ENCODE measurements around the gene TRIM65. TPM values are rescaled to one million over a fixed set of nuclear protein-coding genes. Genes with fewer than 3 reads are reported as not detected.
A peak's percentile ranks its signal among the peaks of the same experiment; 100 is the strongest.

The TRIM65 gene
- total RNA-seq = 10 to 100 TPM; 16.5 to 26.1 (median 22.3) TPM

GRCh38 chr17:75896415-75897159 lies at the start of gene TRIM65:
TRIM65 (minus strand) TSS chr17:75896951; CDS start chr17:75896937, 14 bp downstream.
- peak within 1 kb of the TSS; percentile 60 to 72 (median 64) for H3K4me3 ChIP-seq
- peaks cover 16 to 28% of the 10 kb centered on the region in 2 donors for H3K4me1 ChIP-seq
- H3K36me3 ChIP-seq = peaks cover 0 to 34% of the 10 kb centered on the region in 2 donors
- peak; percentile 76 to 82 for DNase-seq
- H3K27ac ChIP-seq = peak within 1 kb of the TSS; percentile 80 to 96 (median 92)
- no peaks in the 10 kb centered on the region for H3K9me3 ChIP-seq
- in situ Hi-C loops (cut with MboI; ENCODE audit: low sequenced_read_pairs in 4 of 4) = loop anchor here in 1 of 4 donors (25.0 kb wide), 1 partner anchor 134 kb away; the partner anchor contains the start of gene GALK1
- ATAC-seq = peak; percentile 85 to 86
- H3K27me3 ChIP-seq = no peaks in the 10 kb centered on the region
- TF ChIP-seq CTCF (IDR thresholded peaks at IDR 0.05 in 4 of 5, conservative IDR thresholded peaks at IDR 0.05 in 1 of 5) = peak in 4 of 5 experiments; percentile 19 to 65 (median 50)
- peak; percentile 80 to 81 for TF ChIP-seq POLR2A (IDR thresholded peaks at IDR 0.05)
- intact Hi-C loops (cut with DNase I; ENCODE audit: low total_unique reads) = loop anchor here (1.0 to 5.0 kb wide), 4 partner anchors 19 to 129 kb away; partner anchors contain the start of genes GALK1 and UNK

- peaks cover 0 to 45% of the 10 kb centered on the region in 2 donors for H3K36me3 ChIP-seq
- H3K9me3 ChIP-seq = no peaks in the 10 kb centered on the region
- ATAC-seq (peak in 1 of 2 donors; percentile 67), DNase-seq (no peak)
- no peak overlapping the region for H3K4me3 ChIP-seq
- peaks cover 11 to 32% of the 10 kb centered on the region in 2 donors for H3K4me1 ChIP-seq
- intact Hi-C loops (cut with DNase I; ENCODE audit: low total_unique reads) = no loop called here
- H3K27ac ChIP-seq = peak overlapping the region in 3 of 4 donors; percentile 25 to 76 (median 27)
- TF ChIP-seq POLR2A (IDR thresholded peaks at IDR 0.05) = no peak
- TF ChIP-seq CTCF (IDR thresholded peaks at IDR 0.05 in 4 of 5, conservative IDR thresholded peaks at IDR 0.05 in 1 of 5) = no peak
- no peaks in the 10 kb centered on the region for H3K27me3 ChIP-seq
- in situ Hi-C loops (cut with MboI; ENCODE audit: low sequenced_read_pairs in 4 of 4) = no loop called here
Measured at GRCh38 chr17:75945211-75945610, 48.5 kb upstream of the TRIM65 start.

- Histone ChIP-seq H3K4me1 (peaks cover 11 to 35% of the 10 kb centered on the region in 2 donors), H3K27me3 (no peaks in the 10 kb centered on the region), H3K36me3 (peaks cover 0 to 27% of the 10 kb centered on the region in 2 donors), H3K9me3 (no peaks in the 10 kb centered on the region), H3K4me3 (no peak overlapping the region), H3K27ac (peak overlapping the region in 1 of 4 donors; percentile 76)
- DNase-seq = no peak
- TF ChIP-seq POLR2A (IDR thresholded peaks at IDR 0.05) (no peak), CTCF (IDR thresholded peaks at IDR 0.05 in 4 of 5, conservative IDR thresholded peaks at IDR 0.05 in 1 of 5) (no peak)
- in situ Hi-C loops (cut with MboI; ENCODE audit: low sequenced_read_pairs in 4 of 4) (no loop called here), intact Hi-C loops (cut with DNase I; ENCODE audit: low total_unique reads) (no loop called here)
- no peak for ATAC-seq
Measured at GRCh38 chr17:75943491-75943890, 46.7 kb upstream of the TRIM65 start.

GRCh38 chr17:75942473-75942872 lies 45.7 kb upstream of the TRIM65 start:
- in situ Hi-C loops (cut with MboI; ENCODE audit: low sequenced_read_pairs in 4 of 4) = no loop called here

More at GRCh38 chr17:75942473-75942872, 45.7 kb upstream of the TRIM65 start:
- TF ChIP-seq POLR2A (IDR thresholded peaks at IDR 0.05) (no peak), CTCF (IDR thresholded peaks at IDR 0.05 in 4 of 5, conservative IDR thresholded peaks at IDR 0.05 in 1 of 5) (no peak)
- H3K4me1 ChIP-seq = peaks cover 11 to 35% of the 10 kb centered on the region in 2 donors
- ATAC-seq (no peak), DNase-seq (no peak)
- no peak overlapping the region for H3K27ac ChIP-seq
- no peaks in the 10 kb centered on the region for H3K9me3 ChIP-seq
- H3K27me3 ChIP-seq = no peaks in the 10 kb centered on the region
- intact Hi-C loops (cut with DNase I; ENCODE audit: low total_unique reads) = no loop called here
- H3K36me3 ChIP-seq = peaks cover 0 to 17% of the 10 kb centered on the region in 2 donors
- H3K4me3 ChIP-seq = no peak overlapping the region
